Stomach smooth muscle (tissue), 2 donors: ENCODE measurements around the gene ETV2.
"Not testable (repeated sequence)": the region's sequence is repeated elsewhere in the genome, so short reads cannot be mapped to it uniquely, and the experiment has no call there.

Experiments used
- H3K27ac ChIP-seq: one replicate; pipeline ENCODE4 v1.7.0; 2013; ENCODE audit warnings: mild to moderate bottlenecking, low read length, inconsistent platforms
- H3K27me3 ChIP-seq, 2 donors: one replicate each; pipeline ENCODE4 v1.7.0; 2013; ENCODE audit warnings: low read length in 2 of 2; ENCODE audit not compliant: insufficient read depth in 2 of 2, control insufficient read depth in 1 of 2
- H3K36me3 ChIP-seq, 2 donors: one replicate each; pipeline ENCODE4 v1.7.0; 2013; ENCODE audit warnings: low read length in 2 of 2; ENCODE audit not compliant: control insufficient read depth in 2 of 2, insufficient read depth in 2 of 2
- H3K4me1 ChIP-seq: one replicate; pipeline ENCODE4 v1.7.0; 2013; ENCODE audit warnings: low read length; ENCODE audit not compliant: control insufficient read depth, insufficient read depth
- H3K4me3 ChIP-seq, 2 donors: one replicate each; pipeline ENCODE4 v1.7.0; 2013; ENCODE audit warnings: low read length in 2 of 2
- H3K9ac ChIP-seq, 2 donors: one replicate each; pipeline ENCODE4 v1.7.0; 2013; ENCODE audit warnings: low read length in 2 of 2, mild to moderate bottlenecking in 1 of 2
- H3K9me3 ChIP-seq, 2 donors: one replicate each; pipeline ENCODE4 v1.7.0; 2013; ENCODE audit warnings: low read length in 2 of 2; ENCODE audit not compliant: control insufficient read depth in 2 of 2
- donor health status: healthy.
- donor health status: Pancreatic carcinoma.

ETV2 gene

GRCh38 chr19:35673121-35673804 lies 31.7 kb downstream of the ETV2 start:
- Histone ChIP-seq H3K4me1 (no peaks in the 10 kb centered on the region), H3K4me3 (peak overlapping the region in 1 of 2 donors; percentile 40), H3K27ac (no peak overlapping the region), H3K9me3 (no peaks in the 10 kb centered on the region), H3K36me3 (no peaks in the 10 kb centered on the region), H3K9ac (no peak overlapping the region), H3K27me3 (peaks cover 10 to 30% of the 10 kb centered on the region in 2 donors)

DNA sequence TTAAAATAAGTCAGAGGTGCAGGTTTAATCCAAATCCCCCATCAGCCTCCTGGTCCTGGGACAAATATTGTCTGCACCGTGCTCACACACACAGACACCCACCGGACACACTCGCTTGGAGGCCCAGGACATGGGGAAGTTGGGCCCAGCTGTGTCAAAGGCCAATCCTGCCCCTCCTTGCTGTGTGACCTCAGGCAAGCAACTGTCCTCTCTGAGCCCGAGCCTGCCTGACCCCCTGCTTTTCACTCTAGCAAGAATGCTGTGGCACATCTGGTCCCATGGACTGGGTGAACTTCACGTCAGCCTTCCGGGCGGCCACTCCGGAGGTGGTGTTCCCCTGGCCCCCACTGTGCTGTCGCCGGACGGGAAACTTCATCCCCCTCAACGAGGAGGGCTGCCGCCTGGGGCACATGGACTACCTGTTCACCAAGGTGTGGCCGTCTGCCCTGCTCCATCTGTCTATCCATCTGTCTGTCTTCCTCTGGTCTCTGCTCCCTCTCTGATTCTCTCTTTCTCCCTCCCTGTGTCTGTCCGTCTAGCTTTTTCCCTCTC lies 34.1 kb downstream of the ETV2 start:
- H3K27me3 ChIP-seq = peaks cover 10 to 26% of the 10 kb centered on the region in 2 donors
- no peak overlapping the region for H3K27ac ChIP-seq
- no peak overlapping the region for H3K9ac ChIP-seq
- H3K4me1 ChIP-seq = no peaks in the 10 kb centered on the region
- H3K9me3 ChIP-seq = no peaks in the 10 kb centered on the region
- no peak overlapping the region for H3K4me3 ChIP-seq
- no peaks in the 10 kb centered on the region for H3K36me3 ChIP-seq

GRCh38 chr19:35689836-35690235 lies 48.3 kb downstream of the ETV2 start:
- H3K9ac ChIP-seq = no peak overlapping the region
- no peaks in the 10 kb centered on the region for H3K27me3 ChIP-seq
- no peaks in the 10 kb centered on the region for H3K4me1 ChIP-seq
- H3K4me3 ChIP-seq = no peak overlapping the region
- no peaks in the 10 kb centered on the region for H3K9me3 ChIP-seq
- H3K27ac ChIP-seq = no peak overlapping the region
- no peaks in the 10 kb centered on the region for H3K36me3 ChIP-seq

DNA sequence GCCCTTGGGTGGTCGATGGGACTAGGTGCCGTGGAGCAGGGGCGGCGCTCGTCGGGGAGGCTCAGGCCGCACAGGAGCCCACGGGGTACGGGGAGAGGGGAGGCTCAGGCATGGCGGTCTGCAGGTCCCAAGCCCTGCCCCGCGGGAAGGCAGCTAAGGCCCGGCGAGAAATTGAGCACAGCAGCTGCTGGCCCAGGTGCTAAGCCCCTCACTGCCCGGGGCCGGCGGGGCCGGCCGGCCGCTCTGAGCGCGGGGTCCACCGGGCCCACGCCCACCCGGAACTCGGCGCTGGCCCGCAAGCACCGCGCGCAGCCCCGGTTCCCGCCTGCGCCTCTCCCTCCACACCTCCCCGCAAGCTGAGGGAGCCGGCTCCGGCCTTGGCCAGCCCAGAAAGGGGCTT lies 49.6 kb downstream of the ETV2 start:
- not testable (repeated sequence) for H3K27me3 ChIP-seq, H3K4me1 ChIP-seq, H3K4me3 ChIP-seq, H3K36me3 ChIP-seq, H3K9ac ChIP-seq, H3K27ac ChIP-seq, H3K9me3 ChIP-seq

DNA sequence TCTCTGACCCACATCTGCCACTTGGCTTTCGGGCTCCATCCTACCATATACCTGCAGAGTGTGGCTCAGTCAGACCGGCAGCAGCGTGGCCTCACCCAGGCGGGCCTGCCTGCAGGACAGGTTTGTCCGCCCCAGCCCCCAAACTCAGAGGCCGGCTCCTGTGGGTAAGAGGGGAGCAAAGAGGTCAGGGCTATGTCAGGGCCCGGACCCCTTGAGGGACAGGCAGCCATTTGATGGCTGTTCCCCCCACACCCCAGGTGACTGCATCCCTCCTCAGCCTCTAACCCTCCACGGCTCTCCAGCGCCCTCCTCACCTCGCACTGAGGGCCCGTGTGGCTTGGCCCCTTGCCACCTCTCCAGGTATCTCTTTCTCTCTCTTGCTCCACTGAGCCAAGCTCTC lies 50.5 kb downstream of the ETV2 start:
- Histone ChIP-seq H3K9ac (no peak overlapping the region), H3K4me1 (no peaks in the 10 kb centered on the region), H3K4me3 (no peak overlapping the region), H3K9me3 (no peaks in the 10 kb centered on the region), H3K27me3 (no peaks in the 10 kb centered on the region), H3K27ac (no peak overlapping the region), H3K36me3 (no peaks in the 10 kb centered on the region)

- Histone ChIP-seq H3K4me1 (no peaks in the 10 kb centered on the region), H3K4me3 (no peak overlapping the region), H3K27ac (no peak overlapping the region), H3K36me3 (no peaks in the 10 kb centered on the region), H3K9ac (no peak overlapping the region), H3K27me3 (no peaks in the 10 kb centered on the region), H3K9me3 (no peaks in the 10 kb centered on the region)
Observed at GRCh38 chr19:35693422-35693821, 51.9 kb downstream of the ETV2 start.

GRCh38 chr19:35693835-35694599 lies 52.5 kb downstream of the ETV2 start:
- Histone ChIP-seq H3K9ac (no peak overlapping the region), H3K27ac (no peak overlapping the region), H3K4me1 (no peaks in the 10 kb centered on the region), H3K4me3 (no peak overlapping the region), H3K9me3 (no peaks in the 10 kb centered on the region), H3K36me3 (no peaks in the 10 kb centered on the region), H3K27me3 (no peaks in the 10 kb centered on the region)
